PC-3 (cell line): ENCODE data around the gene HMG20A. TPM values are rescaled to one million over a fixed set of nuclear protein-coding genes. Genes with fewer than 3 reads are reported as not detected.

ENCODE experiments used
- ATAC-seq: fragments of 200-7000 bp; cut with Tn5 transposase; 2 replicates; pipeline ENCODE4 v1.9.1; 2020; ENCODE audit warnings: mild to moderate bottlenecking, moderate library complexity
- BruUV-seq: library from RNA; stranded (reverse); fragments of 400-500 nt; replicated peaks from 2 replicates; lab custom pipeline; 2021; lab: Mats Ljungman, UMichigan
- CTCF ChIA-PET: fragments of 300-600 bp; sonication (Branson Sonifier 250); formaldehyde crosslinking; loops from one replicate; lab custom pipeline; 2022; ENCODE audit warnings: antibody characterized with exemption; lab: Charles Lee
- POLR2A ChIA-PET: fragments of 300-600 bp; sonication (Branson Sonifier 250); formaldehyde crosslinking; loops from one replicate; lab custom pipeline; 2022; ENCODE audit warnings: antibody characterized with exemption; ENCODE audit not compliant: unreplicated experiment; lab: Charles Lee
- DNase-seq: peaks from one replicate; pipeline ENCODE4 v3.0.0-alpha.2; 2015
- H2AFZ ChIP-seq: fragments of 300-600 bp; sonication (generic); 2 replicates; pipeline ENCODE4 v1.6.0; 2016; ENCODE audit warnings: antibody characterized with exemption, low read length
- H3F3A ChIP-seq: fragments of 300-600 bp; sonication (generic); one replicate; pipeline ENCODE4 v1.6.0; 2017; ENCODE audit warnings: antibody characterized with exemption, low read length, control low read depth, mild to moderate bottlenecking; ENCODE audit not compliant: unreplicated experiment
- H3K27ac ChIP-seq: fragments of 300-600 bp; sonication (generic); 2 replicates; pipeline ENCODE4 v1.5.1; 2016; ENCODE audit warnings: mild to moderate bottlenecking, low read length
- H3K27me3 ChIP-seq: fragments of 300-600 bp; sonication (generic); 2 replicates; pipeline ENCODE4 v1.6.1; 2016; ENCODE audit warnings: low read length, mixed read lengths
- H3K36me3 ChIP-seq: fragments of 300-600 bp; sonication (generic); 2 replicates; pipeline ENCODE4 v1.6.1; 2016; ENCODE audit warnings: low read depth, mixed run types, low read length, mixed read lengths
- H3K4me1 ChIP-seq: fragments of 300-600 bp; sonication (generic); 2 replicates; pipeline ENCODE4 v1.5.1; 2016; ENCODE audit warnings: low read length; ENCODE audit not compliant: insufficient read depth
- H3K4me2 ChIP-seq: fragments of 300-600 bp; sonication (generic); 2 replicates; pipeline ENCODE4 v1.6.0; 2016; ENCODE audit warnings: low read length
- H3K4me3 ChIP-seq: fragments of 300-600 bp; sonication (generic); 2 replicates; pipeline ENCODE4 v1.5.1; 2016; ENCODE audit warnings: mild to moderate bottlenecking, low read length, mixed read lengths
- H3K79me2 ChIP-seq: fragments of 300-600 bp; sonication (generic); 2 replicates; pipeline ENCODE4 v1.6.1; 2017; ENCODE audit warnings: low read length, mixed read lengths
- H3K9ac ChIP-seq: fragments of 300-600 bp; sonication (generic); 2 replicates; pipeline ENCODE4 v1.6.0; 2016; ENCODE audit warnings: mild to moderate bottlenecking, low read length
- H3K9me2 ChIP-seq: fragments of 300-600 bp; sonication (generic); replicated peaks from 2 replicates; pipeline ENCODE4 v1.6.1; 2016; ENCODE audit warnings: mixed run types, low read length, mixed read lengths
- H3K9me3 ChIP-seq: fragments of 300-600 bp; sonication (generic); 2 replicates; pipeline ENCODE4 v1.6.1; 2016; ENCODE audit warnings: low read length, mixed read lengths
- H4K20me1 ChIP-seq: fragments of 300-600 bp; sonication (generic); 2 replicates; pipeline ENCODE4 v1.6.1; 2016; ENCODE audit warnings: low read length, mixed read lengths
- CTCF ChIP-seq: fragments of 300-600 bp; sonication (generic); conservative IDR thresholded peaks from 2 replicates; pipeline ENCODE4 v1.5.1; 2017; ENCODE audit warnings: antibody characterized with exemption, low read depth, mild to moderate bottlenecking, low read length
- EZH2 ChIP-seq: fragments of 300-600 bp; sonication (generic); IDR thresholded peaks from one replicate; pipeline ENCODE4 v1.6.1; 2017; ENCODE audit warnings: antibody characterized with exemption, mild to moderate bottlenecking, low read length; ENCODE audit not compliant: unreplicated experiment
- EZH2phosphoT487 ChIP-seq: fragments of 300-600 bp; sonication (generic); IDR thresholded peaks from 2 replicates; pipeline ENCODE4 v1.6.1; 2018; ENCODE audit warnings: mild to moderate bottlenecking, antibody characterized with exemption, low read length, borderline replicate concordance
- intact Hi-C: fragments of 100-400 bp; cut with micrococcal nuclease; formaldehyde crosslinking; loops from 2 replicates; pipeline ENCODE4 v1.9.0; 2023
- total RNA-seq: library from RNA; depleted of rRNA; stranded (reverse); fragments of >200 nt; gene quantifications from 2 replicates; pipeline ENCODE4 v1.2.3, GENCODE V29; 2014

The HMG20A gene
- total RNA-seq, 1 experiment from 2014 or later: 17.6 TPM

GRCh38 chr15:77437264-77437663 lies 16.6 kb downstream of the HMG20A start:
- Histone ChIP-seq H3K9me2 (no peaks in the 10 kb centered on the region), H3K27me3 (no peaks in the 10 kb centered on the region), H3K4me2 (no peak overlapping the region), H3K9ac (no peak overlapping the region), H3F3A (no peaks in the 10 kb centered on the region), H3K36me3 (no peaks in the 10 kb centered on the region), H2AFZ (no peak overlapping the region), H3K4me3 (no peak overlapping the region), H3K27ac (no peak overlapping the region), H4K20me1 (peaks cover 17% of the 10 kb centered on the region), H3K4me1 (peaks cover 12% of the 10 kb centered on the region), H3K79me2 (peaks cover 15% of the 10 kb centered on the region), H3K9me3 (no peaks in the 10 kb centered on the region)
- no TSS peak for BruUV-seq
- DNase-seq: no peak
- no peak for ATAC-seq
- no peak for TF ChIP-seq CTCF
- no peak for TF ChIP-seq EZH2
- no peak for TF ChIP-seq EZH2phosphoT487
- intact Hi-C loops: no loop called here
- POLR2A ChIA-PET: no interaction called here
- CTCF ChIA-PET: no interaction called here

GRCh38 chr15:77440378-77440999 lies 19.8 kb downstream of the HMG20A start:
- DNase-seq (peak; percentile 79), ATAC-seq (peak; percentile 99)
- ChIA-PET POLR2A (no interaction called here), CTCF (no interaction called here)
- Histone ChIP-seq H3K36me3 (no peaks in the 10 kb centered on the region), H3K9ac (no peak overlapping the region), H3K9me2 (no peaks in the 10 kb centered on the region), H3K79me2 (peaks cover 30% of the 10 kb centered on the region), H2AFZ (no peak overlapping the region), H3K4me2 (0 out of 2 replicates have a peak overlapping the region, but pooled peaks have one; percentile 1), H4K20me1 (peaks cover 25% of the 10 kb centered on the region), H3K4me3 (no peak overlapping the region), H3K4me1 (peaks cover 12% of the 10 kb centered on the region), H3K27me3 (no peaks in the 10 kb centered on the region), H3K27ac (no peak overlapping the region), H3F3A (no peaks in the 10 kb centered on the region), H3K9me3 (no peaks in the 10 kb centered on the region)
- intact Hi-C loops: no loop called here
- no TSS peak for BruUV-seq
- TF ChIP-seq EZH2phosphoT487 (no peak), EZH2 (no peak), CTCF (no peak)

- H3K4me2 ChIP-seq: no peak overlapping the region
- H3K79me2 ChIP-seq: peaks cover 21% of the 10 kb centered on the region
- intact Hi-C loops: no loop called here
- H2AFZ ChIP-seq: no peak overlapping the region
- CTCF ChIA-PET: no interaction called here
- H3K27ac ChIP-seq: no peak overlapping the region
- H3K36me3 ChIP-seq: no peaks in the 10 kb centered on the region
- ATAC-seq (peak; percentile 54; the same call in 1 of the 2 replicates), DNase-seq (peak; percentile 16)
- H3K9ac ChIP-seq: no peak overlapping the region
- H3K4me1 ChIP-seq: no peaks in the 10 kb centered on the region
- no peak for TF ChIP-seq EZH2
- no peak overlapping the region for H3K4me3 ChIP-seq
- no peaks in the 10 kb centered on the region for H3K9me3 ChIP-seq
- no TSS peak for BruUV-seq
- no peaks in the 10 kb centered on the region for H3F3A ChIP-seq
- POLR2A ChIA-PET: no interaction called here
- no peaks in the 10 kb centered on the region for H3K9me2 ChIP-seq
- no peaks in the 10 kb centered on the region for H3K27me3 ChIP-seq
- peaks cover 12% of the 10 kb centered on the region; the same call in 1 of the 2 replicates for H4K20me1 ChIP-seq
These were observed 26.2 kb downstream of the HMG20A start for GRCh38 chr15:77446840-77447390.
